Cardiac fibroblast (primary cell): ENCODE data around the gene BCL2L13.

ENCODE experiments used
- DNase-seq, 2 donors: peaks; one replicate each; pipeline versions ENCODE4 v3.0.0 to v3.0.0-alpha.2; 2010; ENCODE audit warnings: low read depth in 2 of 2
- H3K4me3 ChIP-seq, 2 donors: replicated peaks in 1 of 2; 1 replicate in 1 of 2; 2 replicates in 1 of 2; pipeline ENCODE4 v1.5.1; 2011; ENCODE audit warnings: low read depth in 2 of 2, low read length in 2 of 2, mild to moderate bottlenecking in 2 of 2, moderate library complexity in 1 of 2
- CTCF ChIP-seq: IDR thresholded peaks from one replicate; pipeline ENCODE4 v1.5.1; 2011; ENCODE audit warnings: low read depth, mild to moderate bottlenecking, low read length, inconsistent platforms

BCL2L13 gene

GRCh38 chr22:17700778-17701177 is 62.2 kb downstream of the BCL2L13 start:
- no peak overlapping the region for H3K4me3 ChIP-seq
- no peak for TF ChIP-seq CTCF
- DNase-seq = peak; percentile 18 to 38

- peak in 1 of 2 donors; percentile 18 for DNase-seq
- no peak for TF ChIP-seq CTCF
- no peak overlapping the region for H3K4me3 ChIP-seq
These were observed 65.3 kb downstream of the BCL2L13 start for GRCh38 chr22:17703811-17704210.

- TF ChIP-seq CTCF = no peak
- DNase-seq = no peak
- no peak overlapping the region for H3K4me3 ChIP-seq
These were observed 67.0 kb downstream of the BCL2L13 start for GRCh38 chr22:17705546-17705945.

- TF ChIP-seq CTCF = no peak
- peak overlapping the region; percentile 25 to 48 for H3K4me3 ChIP-seq
- DNase-seq = peak; percentile 92 to 95
These were observed 67.7 kb downstream of the BCL2L13 start for GRCh38 chr22:17705951-17706900.

- TF ChIP-seq CTCF = no peak
- peak; percentile 3 to 14 for DNase-seq
- peak overlapping the region; percentile 21 to 48 for H3K4me3 ChIP-seq
These were observed 68.4 kb downstream of the BCL2L13 start for GRCh38 chr22:17706947-17707346.

- DNase-seq = peak; percentile 44 to 45
- TF ChIP-seq CTCF = no peak
These were observed 69.0 kb downstream of the BCL2L13 start for GRCh38 chr22:17707526-17707925.

GRCh38 chr22:17710023-17710422 is 71.5 kb downstream of the BCL2L13 start:
- no peak overlapping the region for H3K4me3 ChIP-seq
- no peak for TF ChIP-seq CTCF
- DNase-seq = peak in 1 of 2 donors; percentile 23

More at GRCh38 chr22:17707526-17707925, 69.0 kb downstream of the BCL2L13 start:
- H3K4me3 ChIP-seq = peak overlapping the region in 1 of 2 donors; percentile 48
